ENCODE measurements around the gene FAM118B.

DNA sequence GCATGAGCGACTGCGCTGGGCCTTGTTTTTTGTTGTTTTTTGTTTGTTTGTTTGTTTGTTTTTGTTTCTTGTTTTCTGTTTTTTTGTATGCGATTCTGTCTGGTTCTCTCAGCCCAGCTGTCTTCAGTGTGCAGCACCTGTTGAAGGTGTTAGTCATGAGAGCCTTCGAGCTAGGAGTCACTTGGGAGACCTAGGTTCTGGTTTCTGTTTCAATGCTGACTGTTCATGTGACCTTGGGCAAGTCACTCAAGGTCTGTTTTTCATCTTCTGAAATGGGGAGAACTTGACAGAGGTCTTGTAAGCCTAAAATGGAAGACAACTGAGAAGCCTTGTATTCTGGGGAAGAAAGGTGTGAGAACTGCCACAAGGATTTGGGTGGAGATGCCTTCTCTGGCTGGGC, 94.1 kb downstream of the FAM118B start:
- TF ChIP-seq, protein P1, sequence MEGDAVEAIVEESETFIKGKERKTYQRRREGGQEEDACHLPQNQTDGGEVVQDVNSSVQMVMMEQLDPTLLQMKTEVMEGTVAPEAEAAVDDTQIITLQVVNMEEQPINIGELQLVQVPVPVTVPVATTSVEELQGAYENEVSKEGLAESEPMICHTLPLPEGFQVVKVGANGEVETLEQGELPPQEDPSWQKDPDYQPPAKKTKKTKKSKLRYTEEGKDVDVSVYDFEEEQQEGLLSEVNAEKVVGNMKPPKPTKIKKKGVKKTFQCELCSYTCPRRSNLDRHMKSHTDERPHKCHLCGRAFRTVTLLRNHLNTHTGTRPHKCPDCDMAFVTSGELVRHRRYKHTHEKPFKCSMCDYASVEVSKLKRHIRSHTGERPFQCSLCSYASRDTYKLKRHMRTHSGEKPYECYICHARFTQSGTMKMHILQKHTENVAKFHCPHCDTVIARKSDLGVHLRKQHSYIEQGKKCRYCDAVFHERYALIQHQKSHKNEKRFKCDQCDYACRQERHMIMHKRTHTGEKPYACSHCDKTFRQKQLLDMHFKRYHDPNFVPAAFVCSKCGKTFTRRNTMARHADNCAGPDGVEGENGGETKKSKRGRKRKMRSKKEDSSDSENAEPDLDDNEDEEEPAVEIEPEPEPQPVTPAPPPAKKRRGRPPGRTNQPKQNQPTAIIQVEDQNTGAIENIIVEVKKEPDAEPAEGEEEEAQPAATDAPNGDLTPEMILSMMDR (conservative IDR thresholded peaks at IDR 0.05; ENCODE audit: low read length), result no peak
- no peak for TF ChIP-seq EZH2phosphoT487 (IDR thresholded peaks at IDR 0.05; ENCODE audit: borderline replicate concordance)

All from Loucy (cell line).